Liver (tissue), 9 donors: ENCODE results near the gene STK25. TPM values are rescaled to one million over a fixed set of nuclear protein-coding genes. Genes with fewer than 3 reads are reported as not detected.
"Not testable (repeated sequence)": the region's sequence is repeated elsewhere in the genome, so short reads cannot be mapped to it uniquely, and the experiment has no call there.

Experiments
- DNase-seq: peaks from one replicate; pipeline ENCODE4 v3.0.0-alpha.2; 2017; ENCODE audit warnings: low spot score
- H3K27ac ChIP-seq, 2 donors: one replicate each; pipeline ENCODE4 v1.7.0; 2013; ENCODE audit warnings: inconsistent platforms in 2 of 2, low read length in 2 of 2, control low read depth in 1 of 2, low read depth in 1 of 2, mild to moderate bottlenecking in 1 of 2
- H3K27me3 ChIP-seq, 4 donors: one replicate each; pipeline versions ENCODE4 v1.6.1 to v1.7.0; 2013; ENCODE audit warnings: low read length in 3 of 4, inconsistent platforms in 1 of 4, mild to moderate bottlenecking in 1 of 4, moderate library complexity in 1 of 4; ENCODE audit not compliant: control insufficient read depth in 4 of 4, insufficient read depth in 4 of 4
- H3K36me3 ChIP-seq, 4 donors: one replicate each; pipeline versions ENCODE4 v1.6.1 to v1.7.0; 2013; ENCODE audit warnings: low read length in 3 of 4, mild to moderate bottlenecking in 3 of 4, low read depth in 1 of 4, moderate library complexity in 1 of 4; ENCODE audit not compliant: control insufficient read depth in 4 of 4, insufficient read depth in 3 of 4
- H3K4me1 ChIP-seq, 4 donors: one replicate each; pipeline versions ENCODE4 v1.6.1 to v1.7.0; 2013; ENCODE audit warnings: low read length in 3 of 4, mild to moderate bottlenecking in 3 of 4, moderate library complexity in 1 of 4; ENCODE audit not compliant: control insufficient read depth in 4 of 4, insufficient read depth in 4 of 4
- H3K4me3 ChIP-seq, 3 donors: one replicate each; pipeline versions ENCODE4 v1.6.1 to v1.7.0; 2013; ENCODE audit warnings: low read length in 3 of 3, control low read depth in 1 of 3, low read depth in 1 of 3, mild to moderate bottlenecking in 1 of 3
- H3K9ac ChIP-seq, 2 donors: one replicate each; pipeline ENCODE4 v1.7.0; 2013; ENCODE audit warnings: low read length in 2 of 2, mild to moderate bottlenecking in 2 of 2, moderate library complexity in 2 of 2, control low read depth in 1 of 2, low read depth in 1 of 2
- H3K9me3 ChIP-seq, 4 donors: one replicate each; pipeline versions ENCODE4 v1.6.1 to v1.7.0; 2013; ENCODE audit warnings: low read length in 3 of 4; ENCODE audit not compliant: control insufficient read depth in 4 of 4
- CTCF ChIP-seq: fragments of 150-350 bp; IDR thresholded peaks from 2 replicates; pipeline ENCODE4 v1.5.1; 2017; ENCODE audit warnings: improper control_type of control experiment, low read depth, low read length; ENCODE audit not compliant: missing input control
- FOXA1 ChIP-seq: IDR thresholded peaks from 2 replicates; pipeline ENCODE4 v1.6.1; 2016; ENCODE audit warnings: antibody characterized with exemption
- FOXA2 ChIP-seq: IDR thresholded peaks from 2 replicates; pipeline ENCODE4 v1.6.1; 2016; ENCODE audit warnings: antibody characterized with exemption
- GABPA ChIP-seq, 2 donors: IDR thresholded peaks in 1 of 2; conservative IDR thresholded peaks in 1 of 2; 2 replicates each; pipeline ENCODE4 v1.6.1; 2016; ENCODE audit warnings: antibody characterized with exemption in 2 of 2, mild to moderate bottlenecking in 1 of 2, moderate library complexity in 1 of 2
- HNF4A ChIP-seq, 2 donors: conservative IDR thresholded peaks; 2 replicates each; pipeline ENCODE4 v1.6.1; 2016; ENCODE audit warnings: antibody characterized with exemption in 2 of 2, mild to moderate bottlenecking in 2 of 2
- JUND ChIP-seq, 2 donors: IDR thresholded peaks; 2 replicates each; pipeline ENCODE4 v1.6.1; 2016; ENCODE audit warnings: antibody characterized with exemption in 2 of 2
- NR2F2 ChIP-seq: IDR thresholded peaks from 2 replicates; pipeline ENCODE4 v1.6.1; 2016; ENCODE audit warnings: antibody characterized with exemption
- RAD21 ChIP-seq, 2 donors: IDR thresholded peaks; 2 replicates each; pipeline ENCODE4 v1.6.1; 2016; ENCODE audit warnings: antibody characterized with exemption in 2 of 2, mild to moderate bottlenecking in 2 of 2
- REST ChIP-seq: IDR thresholded peaks from 2 replicates; pipeline ENCODE4 v1.6.1; 2016; ENCODE audit warnings: antibody characterized with exemption, mild to moderate bottlenecking
- RXRA ChIP-seq, 2 donors: IDR thresholded peaks; 2 replicates each; pipeline ENCODE4 v1.6.1; 2017 to 2018; ENCODE audit warnings: antibody characterized with exemption in 2 of 2, mild to moderate bottlenecking in 1 of 2
- SP1 ChIP-seq: IDR thresholded peaks from 2 replicates; pipeline ENCODE4 v1.6.1; 2018; ENCODE audit warnings: antibody characterized with exemption, mild to moderate bottlenecking
- TAF1 ChIP-seq: conservative IDR thresholded peaks from 2 replicates; pipeline ENCODE4 v1.6.1; 2016; ENCODE audit warnings: antibody characterized with exemption, mild to moderate bottlenecking
- YY1 ChIP-seq: IDR thresholded peaks from 2 replicates; pipeline ENCODE4 v1.6.1; 2016; ENCODE audit warnings: antibody characterized with exemption, mild to moderate bottlenecking
- ZBTB33 ChIP-seq: IDR thresholded peaks from 2 replicates; pipeline ENCODE4 v1.6.1; 2016; ENCODE audit warnings: antibody characterized with exemption
- WGBS: extraction: QIAGEN DNeasy Blood & Tissue Kit; methylation state at CpG from one replicate; pipeline ENCODE4 v1.1.7; 2013; 5-methylcytosine and 5-hydroxymethylcytosine counted together
- polyA plus RNA-seq, 2 donors: library from polyadenylated mRNA; stranded (reverse) in 1 of 2; unstranded in 1 of 2; fragments of 200-250 nt in 1 of 2; fragments of >200 nt in 1 of 2; fragmentation: Nextera tagmentation in 1 of 2; extraction: Ambion mirVana in 1 of 2; gene quantifications; one replicate each; pipeline versions ENCODE4 v1.2.1 to v1.2.3, GENCODE V29; 2013 to 2015
- total RNA-seq, 2 donors: library from RNA; depleted of rRNA; stranded (reverse); fragments of >200 nt; gene quantifications; one replicate each; pipeline ENCODE4 v1.2.3, GENCODE V29; 2014
- TF ChIP-seq, protein P1 (sequence below): IDR thresholded peaks from 2 replicates; pipeline ENCODE4 v1.6.1; 2016; ENCODE audit warnings: antibody characterized with exemption
- TF ChIP-seq, protein P2 (sequence below): IDR thresholded peaks from 2 replicates; pipeline ENCODE4 v1.6.1; 2016; ENCODE audit warnings: antibody characterized with exemption
- donor health status: healthy.
- donor health status: healthy.
- donor health status: healthy.
- donor health status: healthy.
- donor health status: healthy.

Gene STK25
- total and polyA plus RNA-seq, 4 donors: 43.4 to 85.6 (median 67.3) TPM

- H3K9ac ChIP-seq: no peak overlapping the region
- no peaks in the 10 kb centered on the region for H3K9me3 ChIP-seq
- 49% methylated on average over 3 of the region's 3 CpGs for WGBS
- H3K4me1 ChIP-seq: peaks cover 0 to 14% (median 9%) of the 10 kb centered on the region in 4 donors
- TF ChIP-seq ZBTB33 (no peak), JUND (IDR thresholded peaks at IDR 0.05) (no peak), FOXA2 (no peak), GABPA (IDR thresholded peaks at IDR 0.05 in 1 of 2, conservative IDR thresholded peaks at IDR 0.05 in 1 of 2) (no peak), NR2F2 (no peak), RAD21 (IDR thresholded peaks at IDR 0.05) (no peak), REST (no peak), FOXA1 (no peak), SP1 (no peak), TAF1 (no peak), RXRA (IDR thresholded peaks at IDR 0.05) (no peak), CTCF (no peak), YY1 (no peak), HNF4A (conservative IDR thresholded peaks at IDR 0.05) (no peak)
- TF ChIP-seq, protein P1, sequence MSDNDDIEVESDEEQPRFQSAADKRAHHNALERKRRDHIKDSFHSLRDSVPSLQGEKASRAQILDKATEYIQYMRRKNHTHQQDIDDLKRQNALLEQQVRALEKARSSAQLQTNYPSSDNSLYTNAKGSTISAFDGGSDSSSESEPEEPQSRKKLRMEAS: no peak
- TF ChIP-seq, protein P2, sequence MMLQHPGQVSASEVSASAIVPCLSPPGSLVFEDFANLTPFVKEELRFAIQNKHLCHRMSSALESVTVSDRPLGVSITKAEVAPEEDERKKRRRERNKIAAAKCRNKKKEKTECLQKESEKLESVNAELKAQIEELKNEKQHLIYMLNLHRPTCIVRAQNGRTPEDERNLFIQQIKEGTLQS: no peak
- DNase-seq: no peak
- no peak overlapping the region for H3K27ac ChIP-seq
- no peaks in the 10 kb centered on the region for H3K27me3 ChIP-seq
- H3K36me3 ChIP-seq: no peaks in the 10 kb centered on the region
- H3K4me3 ChIP-seq: no peak overlapping the region
Measured at GRCh38 chr2:241454837-241455485, 53.4 kb downstream of the STK25 start.

DNA sequence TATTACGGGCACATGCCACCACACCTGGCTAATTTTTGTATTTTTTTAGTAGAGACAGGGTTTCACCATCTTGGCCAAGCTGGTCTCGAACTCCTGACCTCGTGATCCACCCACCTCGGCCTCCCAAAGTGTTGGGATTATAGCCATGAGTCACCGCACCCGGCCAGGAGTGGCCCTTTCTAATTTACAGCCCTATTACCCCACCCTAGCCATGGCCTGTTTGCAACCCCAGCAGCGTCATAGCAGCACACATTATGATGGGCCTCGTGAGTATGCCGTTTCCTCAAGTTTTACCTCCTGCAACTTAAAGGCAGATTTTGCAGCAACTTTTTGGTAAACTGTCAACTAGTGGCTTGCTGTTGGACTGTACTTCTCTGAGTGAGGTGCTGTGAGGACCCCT is 54.5 kb downstream of the STK25 start:
- 88% methylated on average over 9 of the region's 9 CpGs for whole genome bisulfite sequencing
- not testable (repeated sequence) for H3K4me3 ChIP-seq, H3K27ac ChIP-seq, H3K9me3 ChIP-seq, H3K36me3 ChIP-seq, DNase-seq, H3K9ac ChIP-seq, H3K27me3 ChIP-seq
- peaks cover 0 to 14% (median 9%) of the 10 kb centered on the region in 4 donors for H3K4me1 ChIP-seq
